ENCODE measurements around the gene TNF.

GRCh38 chr6:31559606-31559957, 15.8 kb upstream of the TNF start:
- no peak for TF ChIP-seq TAF1 (IDR thresholded peaks at IDR 0.05; ENCODE audit: low read depth, low read length)
- TF ChIP-seq POLR2A (IDR thresholded peaks at IDR 0.05; ENCODE audit: low read depth, low read length), result no peak
- TF ChIP-seq SPI1 (IDR thresholded peaks at IDR 0.05; ENCODE audit: low read depth, low read length), result no peak
